ENCODE measurements around the gene BEND3. TPM values are rescaled to one million over a fixed set of nuclear protein-coding genes. Genes with fewer than 3 reads are reported as not detected.

BEND3 gene
- total RNA-seq, 4 donors from 2014 or later: 1.1 to 3.2 (median 1.5) TPM

GRCh38 chr6:107033126-107033525, 82.2 kb downstream of the BEND3 start:
- 60 to 88% methylated on average over 1 of the region's 1 CpG for WGBS, 2 donors (ENCODE audit: low coverage in 1 of 2)
- TF ChIP-seq CTCF (IDR thresholded peaks at IDR 0.05): no peak
- no peak for TF ChIP-seq POLR2A (IDR thresholded peaks at IDR 0.05)
- no peak for TF ChIP-seq POLR2AphosphoS5 (IDR thresholded peaks at IDR 0.05)
- no peak for TF ChIP-seq EP300 (IDR thresholded peaks at IDR 0.05)
- no peak for ATAC-seq
- H3K36me3 ChIP-seq: peaks cover 0 to 22% of the 10 kb centered on the region in 2 donors
- no peaks in the 10 kb centered on the region for H3K9me3 ChIP-seq
- H3K4me3 ChIP-seq: no peak overlapping the region
- no peak overlapping the region for H3K27ac ChIP-seq
- no peaks in the 10 kb centered on the region for H3K27me3 ChIP-seq
- H3K4me1 ChIP-seq: peaks cover 0 to 30% (median 10%) of the 10 kb centered on the region in 3 donors

- no peak overlapping the region for H3K4me3 ChIP-seq
- WGBS, 2 donors (ENCODE audit: low coverage in 1 of 2): 60% methylated on average over 2 of the region's 2 CpGs; no CpG with 5 or more reads in 1 of the 2 donors
- H3K9me3 ChIP-seq: no peaks in the 10 kb centered on the region
- no peak overlapping the region for H3K27ac ChIP-seq
- H3K27me3 ChIP-seq: no peaks in the 10 kb centered on the region
- ATAC-seq: no peak
- H3K36me3 ChIP-seq: peaks cover 0 to 22% of the 10 kb centered on the region in 2 donors
- peaks cover 0 to 30% (median 10%) of the 10 kb centered on the region in 3 donors for H3K4me1 ChIP-seq
- TF ChIP-seq POLR2A (IDR thresholded peaks at IDR 0.05) (no peak), POLR2AphosphoS5 (IDR thresholded peaks at IDR 0.05) (no peak), CTCF (IDR thresholded peaks at IDR 0.05) (no peak), EP300 (IDR thresholded peaks at IDR 0.05) (no peak)
These were observed 83.3 kb downstream of the BEND3 start for GRCh38 chr6:107032051-107032450.

GRCh38 chr6:107030151-107030550, 85.2 kb downstream of the BEND3 start:
- no peak overlapping the region for H3K4me3 ChIP-seq
- TF ChIP-seq POLR2AphosphoS5 (IDR thresholded peaks at IDR 0.05) (no peak), CTCF (IDR thresholded peaks at IDR 0.05) (no peak), EP300 (IDR thresholded peaks at IDR 0.05) (no peak), POLR2A (IDR thresholded peaks at IDR 0.05) (no peak)
- ATAC-seq: no peak
- H3K4me1 ChIP-seq: peaks cover 0 to 30% (median 10%) of the 10 kb centered on the region in 3 donors
- no peak overlapping the region for H3K27ac ChIP-seq
- no peaks in the 10 kb centered on the region for H3K9me3 ChIP-seq
- no peaks in the 10 kb centered on the region for H3K27me3 ChIP-seq
- WGBS, 2 donors (ENCODE audit: low coverage in 1 of 2): 80% methylated on average over 5 of the region's 5 CpGs; no CpG with 5 or more reads in 1 of the 2 donors
- H3K36me3 ChIP-seq: peaks cover 0 to 22% of the 10 kb centered on the region in 2 donors

- Histone ChIP-seq H3K27me3 (no peaks in the 10 kb centered on the region), H3K4me3 (no peak overlapping the region), H3K27ac (no peak overlapping the region), H3K9me3 (no peaks in the 10 kb centered on the region), H3K4me1 (peaks cover 0 to 27% (median 10%) of the 10 kb centered on the region in 3 donors), H3K36me3 (peaks cover 0 to 6% of the 10 kb centered on the region in 2 donors)
- TF ChIP-seq POLR2AphosphoS5 (IDR thresholded peaks at IDR 0.05) (no peak), CTCF (IDR thresholded peaks at IDR 0.05) (no peak), EP300 (IDR thresholded peaks at IDR 0.05) (no peak), POLR2A (IDR thresholded peaks at IDR 0.05) (no peak)
- no peak for ATAC-seq
- WGBS, 2 donors (ENCODE audit: low coverage in 1 of 2): 89 to 90% methylated on average over 7 to 8 of the region's 8 CpGs
These were observed 88.3 kb downstream of the BEND3 start for GRCh38 chr6:107026965-107027364.

- H3K27me3 ChIP-seq: no peaks in the 10 kb centered on the region
- H3K9me3 ChIP-seq: no peaks in the 10 kb centered on the region
- no peak for TF ChIP-seq CTCF (IDR thresholded peaks at IDR 0.05)
- TF ChIP-seq POLR2AphosphoS5 (IDR thresholded peaks at IDR 0.05): no peak
- no peak for TF ChIP-seq EP300 (IDR thresholded peaks at IDR 0.05)
- TF ChIP-seq POLR2A (IDR thresholded peaks at IDR 0.05): no peak
- H3K36me3 ChIP-seq: no peaks in the 10 kb centered on the region
- peaks cover 0 to 7% (median 0%) of the 10 kb centered on the region in 3 donors for H3K4me1 ChIP-seq
- no peak overlapping the region for H3K27ac ChIP-seq
- no peak overlapping the region for H3K4me3 ChIP-seq
- no peak for ATAC-seq
- 22 to 33% methylated on average over 1 of the region's 1 CpG for WGBS, 2 donors (ENCODE audit: low coverage in 1 of 2)
These were observed 93.7 kb downstream of the BEND3 start for GRCh38 chr6:107021446-107022185.
